ENCODE results near the gene HAUS7.

HAUS7 gene

GRCh38 chrX:153456161-153456560, 14.2 kb downstream of the HAUS7 start:
- DNase-seq (ENCODE audit: low spot score), result no peak

GRCh38 chrX:153455571-153455970, 14.8 kb downstream of the HAUS7 start:
- no peak for DNase-seq (ENCODE audit: low spot score)

GRCh38 chrX:153454901-153455550, 15.3 kb downstream of the HAUS7 start:
- DNase-seq (ENCODE audit: low spot score), result no peak

GRCh38 chrX:153450949-153451277, 19.5 kb downstream of the HAUS7 start:
- no peak for DNase-seq (ENCODE audit: low spot score)

GRCh38 chrX:153450114-153450948, 20.0 kb downstream of the HAUS7 start:
- no peak for DNase-seq (ENCODE audit: low spot score)

GRCh38 chrX:153449368-153450113, 20.8 kb downstream of the HAUS7 start:
- DNase-seq (ENCODE audit: low spot score), result no peak

GRCh38 chrX:153448556-153449367, 21.6 kb downstream of the HAUS7 start:
- DNase-seq (ENCODE audit: low spot score), result no peak

- DNase-seq (ENCODE audit: low spot score), result no peak
Measured at GRCh38 chrX:153447581-153447960, 22.8 kb downstream of the HAUS7 start.

GRCh38 chrX:153446950-153447580, 23.3 kb downstream of the HAUS7 start:
- DNase-seq (ENCODE audit: low spot score), result no peak

- DNase-seq (ENCODE audit: low spot score), result no peak
Measured at GRCh38 chrX:153446636-153446936, 23.8 kb downstream of the HAUS7 start.

GRCh38 chrX:153445856-153446635, 24.3 kb downstream of the HAUS7 start, which contains the start of gene TREX2:
Gene TREX2, minus strand, starts transcription at chrX:153446056. Its CDS starts 626 bp downstream, at chrX:153445430.
- DNase-seq (ENCODE audit: low spot score), result no peak

- no peak for DNase-seq (ENCODE audit: low spot score)
Measured at GRCh38 chrX:153445106-153445855, 25.1 kb downstream of the HAUS7 start.

- DNase-seq (ENCODE audit: low spot score), result no peak
Measured at GRCh38 chrX:153444333-153445011, 25.9 kb downstream of the HAUS7 start.

- peak; percentile 1 for DNase-seq (ENCODE audit: low spot score)
Measured at GRCh38 chrX:153443476-153444332, 26.7 kb downstream of the HAUS7 start.

- DNase-seq (ENCODE audit: low spot score), result no peak
Measured at GRCh38 chrX:153442463-153442862, 27.9 kb downstream of the HAUS7 start.

GRCh38 chrX:153441981-153442380, 28.4 kb downstream of the HAUS7 start:
- DNase-seq (ENCODE audit: low spot score), result no peak

- DNase-seq (ENCODE audit: low spot score), result no peak
Measured at GRCh38 chrX:153441296-153441695, 29.1 kb downstream of the HAUS7 start.

GRCh38 chrX:153440556-153441135, 29.7 kb downstream of the HAUS7 start:
- DNase-seq (ENCODE audit: low spot score), result no peak
